Mesenchymal stem cell (in vitro differentiated cells and primary cell): Measurements from ENCODE around the gene SRPK2.

Source experiments
- DNase-seq: peaks from one replicate; pipeline ENCODE4 v3.0.0-alpha.2; 2013
- H2AFZ ChIP-seq: one replicate; pipeline ENCODE4 v1.6.1; 2013; ENCODE audit warnings: low read depth, mild to moderate bottlenecking, control low read depth, inconsistent platforms, low read length, moderate library complexity
- H2AK5ac ChIP-seq: 2 replicates; pipeline ENCODE4 v1.6.1; 2013; ENCODE audit warnings: low read length, moderate library complexity, mild to moderate bottlenecking, inconsistent platforms; ENCODE audit not compliant: severe bottlenecking
- H2BK120ac ChIP-seq: one replicate; pipeline ENCODE4 v1.6.1; 2013; ENCODE audit warnings: low read depth, mild to moderate bottlenecking, inconsistent platforms, low read length, moderate library complexity
- H2BK12ac ChIP-seq, 2 experiments: one replicate each; pipeline ENCODE4 v1.6.1; 2013; ENCODE audit warnings: inconsistent platforms in 2 of 2, low read length in 2 of 2, mild to moderate bottlenecking in 2 of 2, moderate library complexity in 2 of 2, control low read depth in 1 of 2
- H2BK15ac ChIP-seq: one replicate; pipeline ENCODE4 v1.6.1; 2013; ENCODE audit warnings: mild to moderate bottlenecking, low read depth, inconsistent platforms; ENCODE audit not compliant: poor library complexity, severe bottlenecking
- H2BK5ac ChIP-seq: 2 replicates; pipeline ENCODE4 v1.6.1; 2013; ENCODE audit warnings: low read depth, mild to moderate bottlenecking, low read length, control low read depth, inconsistent platforms; ENCODE audit not compliant: poor library complexity, severe bottlenecking
- H3K14ac ChIP-seq, 2 experiments: one replicate each; pipeline ENCODE4 v1.6.1; 2013; ENCODE audit warnings: inconsistent platforms in 2 of 2, low read length in 2 of 2, control low read depth in 1 of 2, mild to moderate bottlenecking in 1 of 2, moderate library complexity in 1 of 2
- H3K18ac ChIP-seq, 2 experiments: one replicate each; pipeline ENCODE4 v1.6.1; 2013; ENCODE audit warnings: inconsistent platforms in 2 of 2, low read length in 2 of 2, control low read depth in 1 of 2, low read depth in 1 of 2, mild to moderate bottlenecking in 1 of 2
- H3K23ac ChIP-seq, 2 experiments: one replicate each; pipeline ENCODE4 v1.6.1; 2013; ENCODE audit warnings: inconsistent platforms in 2 of 2, low read length in 2 of 2, mild to moderate bottlenecking in 2 of 2, moderate library complexity in 2 of 2, control low read depth in 1 of 2
- H3K27ac ChIP-seq: 2 replicates; pipeline ENCODE4 v1.5.1; 2013; ENCODE audit warnings: mild to moderate bottlenecking, moderate library complexity, low read length, control low read depth, inconsistent platforms; ENCODE audit not compliant: poor library complexity, severe bottlenecking
- H3K27me3 ChIP-seq, 2 experiments: 2 replicates each; pipeline versions ENCODE4 v1.6.1 to v1.7.0; 2013; ENCODE audit warnings: low read length in 2 of 2, mild to moderate bottlenecking in 2 of 2, moderate library complexity in 2 of 2, control low read depth in 1 of 2, inconsistent platforms in 1 of 2; ENCODE audit not compliant: control insufficient read depth in 1 of 2, insufficient read depth in 1 of 2
- H3K36me3 ChIP-seq, 2 experiments: 2 replicates each; pipeline versions ENCODE4 v1.6.1 to v1.7.0; 2013; ENCODE audit warnings: low read length in 2 of 2, control low read depth in 1 of 2, inconsistent platforms in 1 of 2, low read depth in 1 of 2, mild to moderate bottlenecking in 1 of 2; ENCODE audit not compliant: insufficient read depth in 2 of 2, control insufficient read depth in 1 of 2
- H3K4ac ChIP-seq, 2 experiments: one replicate each; pipeline ENCODE4 v1.6.1; 2013; ENCODE audit warnings: inconsistent platforms in 2 of 2, low read length in 2 of 2, mild to moderate bottlenecking in 2 of 2, moderate library complexity in 2 of 2, control low read depth in 1 of 2, low read depth in 1 of 2
- H3K4me1 ChIP-seq: 2 replicates; pipeline ENCODE4 v1.6.1; 2013; ENCODE audit warnings: low read depth, low read length, control low read depth; ENCODE audit not compliant: control insufficient read depth, insufficient read depth
- H3K4me2 ChIP-seq: 2 replicates; pipeline ENCODE4 v1.6.1; 2013; ENCODE audit warnings: low read length, mild to moderate bottlenecking, inconsistent platforms; ENCODE audit not compliant: poor library complexity, severe bottlenecking
- H3K4me3 ChIP-seq, 2 experiments: 2 replicates each; pipeline versions ENCODE4 v1.5.1 to v1.7.0; 2013; ENCODE audit warnings: low read length in 2 of 2, mild to moderate bottlenecking in 2 of 2, control low read depth in 1 of 2, low read depth in 1 of 2; ENCODE audit not compliant: insufficient read depth in 1 of 2
- H3K79me1 ChIP-seq: replicated peaks from 2 replicates; pipeline ENCODE4 v1.6.1; 2013; ENCODE audit warnings: mild to moderate bottlenecking, control low read depth, low read length, inconsistent platforms; ENCODE audit not compliant: poor library complexity, severe bottlenecking
- H3K9ac ChIP-seq: 2 replicates; pipeline ENCODE4 v1.7.0; 2013; ENCODE audit warnings: mild to moderate bottlenecking, low read length, moderate library complexity
- H3K9me3 ChIP-seq: 2 replicates; pipeline ENCODE4 v1.7.0; 2013; ENCODE audit warnings: mild to moderate bottlenecking, low read length; ENCODE audit not compliant: control insufficient read depth
- H4K8ac ChIP-seq: one replicate; pipeline ENCODE4 v1.6.1; 2013; ENCODE audit warnings: inconsistent platforms, mild to moderate bottlenecking, low read length, moderate library complexity
- H4K91ac ChIP-seq: one replicate; pipeline ENCODE4 v1.6.1; 2013; ENCODE audit warnings: mild to moderate bottlenecking, low read length, inconsistent platforms
- WGBS: methylation state at CpG from one replicate; pipeline ENCODE4 v1.1.7; 2013; ENCODE audit warnings: mixed read lengths; 5-methylcytosine and 5-hydroxymethylcytosine counted together

Gene SRPK2

DNA sequence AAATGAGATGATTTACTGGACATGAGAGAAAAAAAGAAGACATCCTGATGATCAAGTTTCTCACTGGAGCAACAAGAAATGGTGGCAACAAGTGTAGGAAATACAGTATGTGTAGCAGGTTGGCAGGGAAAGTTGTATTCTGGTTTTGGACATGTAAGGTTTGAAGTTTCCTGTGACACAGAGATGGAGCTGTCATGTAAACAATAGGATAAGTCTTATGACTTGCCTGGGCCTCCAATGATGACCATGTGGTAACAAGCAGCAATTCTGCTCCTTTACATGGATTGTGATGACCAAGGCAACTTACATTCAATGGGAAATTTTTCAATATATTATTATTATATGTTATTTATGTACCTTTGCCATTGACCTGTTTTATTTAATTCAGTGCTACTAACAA, 249.3 kb downstream of the SRPK2 start:
- no peaks in the 10 kb centered on the region for H3K9me3 ChIP-seq
- H3K27ac ChIP-seq, result no peak overlapping the region
- peaks cover 17 to 71% of the 10 kb centered on the region in 2 experiments for H3K36me3 ChIP-seq
- no peak overlapping the region for H3K4me3 ChIP-seq
- H3K4me1 ChIP-seq, result peaks cover 2% of the 10 kb centered on the region
- no peak overlapping the region for H3K18ac ChIP-seq
- H3K9ac ChIP-seq, result no peak overlapping the region
- no peak overlapping the region for H2AK5ac ChIP-seq
- H3K79me1 ChIP-seq, result peaks cover 41% of the 10 kb centered on the region
- no peak overlapping the region for H2BK120ac ChIP-seq
- no peak overlapping the region for H3K4ac ChIP-seq
- H3K4me2 ChIP-seq, result no peak overlapping the region
- no peak overlapping the region for H3K23ac ChIP-seq
- no peak overlapping the region for H4K91ac ChIP-seq
- no peak overlapping the region for H2BK5ac ChIP-seq
- DNase-seq, result no peak
- H3K27me3 ChIP-seq, result no peaks in the 10 kb centered on the region
- no peak overlapping the region for H2BK15ac ChIP-seq
- H2AFZ ChIP-seq, result no peak overlapping the region
- H2BK12ac ChIP-seq, result no peak overlapping the region
- no peak overlapping the region for H3K14ac ChIP-seq
- no peak overlapping the region for H4K8ac ChIP-seq

DNA sequence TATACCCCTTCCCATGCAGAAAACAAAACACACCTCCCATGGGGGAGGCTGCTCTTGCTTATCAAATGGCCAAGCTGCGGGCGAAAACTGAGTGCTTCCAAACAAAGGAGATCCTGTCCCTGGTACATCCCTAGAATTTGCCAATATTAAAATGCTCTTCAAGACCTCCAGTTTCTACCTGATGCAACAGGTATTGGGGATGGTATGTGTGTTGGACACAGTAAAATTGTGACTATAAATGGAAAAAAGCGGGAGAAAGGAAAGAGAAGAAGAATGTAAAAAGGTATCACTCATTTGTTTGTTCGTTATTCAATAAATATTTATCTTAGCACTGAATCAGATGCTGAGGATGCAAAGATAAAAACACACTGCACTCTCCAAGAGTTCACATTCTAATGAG, 250.8 kb downstream of the SRPK2 start:
- Histone ChIP-seq H3K9ac (no peak overlapping the region), H2BK120ac (no peak overlapping the region), H3K4me2 (no peak overlapping the region), H2BK15ac (no peak overlapping the region), H3K14ac (no peak overlapping the region), H3K9me3 (no peaks in the 10 kb centered on the region), H3K79me1 (peaks cover 47% of the 10 kb centered on the region), H3K23ac (no peak overlapping the region), H4K8ac (no peak overlapping the region), H3K27me3 (no peaks in the 10 kb centered on the region), H2BK5ac (no peak overlapping the region), H3K18ac (no peak overlapping the region), H3K36me3 (peaks cover 22 to 70% of the 10 kb centered on the region in 2 experiments), H2AFZ (no peak overlapping the region), H3K4me3 (no peak overlapping the region), H3K4ac (no peak overlapping the region), H3K27ac (no peak overlapping the region), H4K91ac (no peak overlapping the region), H2AK5ac (no peak overlapping the region), H2BK12ac (no peak overlapping the region), H3K4me1 (peaks cover 2% of the 10 kb centered on the region)
- 100% methylated on average over 3 of the region's 4 CpGs for WGBS
- no peak for DNase-seq

DNA sequence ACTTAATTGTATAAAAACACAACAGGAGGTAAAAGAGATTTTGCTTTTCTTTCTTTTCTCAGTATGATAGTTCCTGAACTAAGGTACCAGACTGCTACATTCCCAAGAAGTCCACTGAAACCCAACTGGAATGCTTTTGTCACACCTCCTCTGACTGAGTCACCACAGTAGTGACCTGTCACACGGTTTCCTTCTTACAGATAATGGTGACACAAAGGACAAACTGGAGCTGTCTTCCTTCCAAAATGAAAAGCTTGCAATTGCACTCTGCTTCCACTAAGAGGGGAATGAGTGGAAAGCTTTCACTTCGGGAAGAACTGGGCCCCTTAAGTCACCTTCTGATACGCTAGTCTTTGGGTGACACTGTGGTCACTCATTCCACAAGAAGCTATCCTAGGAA, 252.5 kb downstream of the SRPK2 start:
- Histone ChIP-seq H2BK15ac (no peak overlapping the region), H2BK120ac (no peak overlapping the region), H3K18ac (no peak overlapping the region), H2AK5ac (no peak overlapping the region), H3K9ac (no peak overlapping the region), H3K27ac (no peak overlapping the region), H3K9me3 (no peaks in the 10 kb centered on the region), H2AFZ (no peak overlapping the region), H3K4me1 (peaks cover 7% of the 10 kb centered on the region), H3K23ac (no peak overlapping the region), H3K36me3 (peaks cover 29 to 66% of the 10 kb centered on the region in 2 experiments), H3K14ac (no peak overlapping the region), H2BK12ac (no peak overlapping the region), H4K91ac (no peak overlapping the region), H3K27me3 (no peaks in the 10 kb centered on the region), H3K79me1 (peaks cover 56% of the 10 kb centered on the region), H3K4me2 (no peak overlapping the region), H4K8ac (no peak overlapping the region), H3K4ac (no peak overlapping the region), H3K4me3 (no peak overlapping the region), H2BK5ac (no peak overlapping the region)
- peak; percentile 30 for DNase-seq
- WGBS, result 74% methylated on average over 3 of the region's 3 CpGs

DNA sequence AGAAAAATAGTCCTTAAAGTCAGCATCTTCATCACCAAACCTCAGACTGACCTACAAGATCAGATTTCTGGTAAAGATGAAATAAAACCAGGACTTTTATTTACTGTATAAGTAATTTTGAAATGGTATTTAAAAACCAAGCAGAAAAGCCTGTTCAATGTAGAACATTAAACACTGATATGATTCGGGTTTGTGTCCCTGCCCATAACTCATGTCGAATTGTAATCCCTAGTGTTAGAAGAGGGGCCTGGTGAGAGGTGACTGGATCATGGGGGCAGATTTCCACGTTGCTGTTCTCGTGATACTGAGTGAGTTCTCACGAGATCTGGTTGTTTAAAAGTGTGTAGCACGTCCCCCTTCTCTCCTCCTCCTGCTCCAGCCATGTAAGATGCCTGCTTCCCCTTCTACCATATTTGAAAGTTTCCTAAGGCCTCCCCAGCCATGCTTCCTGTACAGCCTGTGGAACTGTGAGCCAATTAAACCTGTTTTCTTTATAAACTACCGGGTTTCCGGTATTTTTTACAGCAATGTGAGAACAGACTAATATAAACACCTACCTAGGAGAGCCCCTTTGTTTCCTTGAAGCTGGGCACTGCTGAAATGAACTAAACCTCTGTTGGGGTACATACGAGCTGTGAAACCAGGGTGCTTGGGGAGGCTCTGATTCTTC, 254.6 kb downstream of the SRPK2 start:
- Histone ChIP-seq H3K79me1 (peaks cover 60% of the 10 kb centered on the region), H3K4me2 (no peak overlapping the region), H2BK120ac (no peak overlapping the region), H3K27me3 (no peaks in the 10 kb centered on the region), H3K36me3 (peaks cover 31 to 60% of the 10 kb centered on the region in 2 experiments), H3K18ac (no peak overlapping the region), H3K23ac (no peak overlapping the region), H3K4me1 (peaks cover 7% of the 10 kb centered on the region), H3K27ac (no peak overlapping the region), H2AFZ (no peak overlapping the region), H3K9ac (no peak overlapping the region), H2BK5ac (no peak overlapping the region), H4K8ac (no peak overlapping the region), H3K4me3 (no peak overlapping the region), H2AK5ac (no peak overlapping the region), H2BK15ac (no peak overlapping the region), H3K14ac (no peak overlapping the region), H2BK12ac (no peak overlapping the region), H3K4ac (no peak overlapping the region), H3K9me3 (no peaks in the 10 kb centered on the region), H4K91ac (no peak overlapping the region)
- 97% methylated on average over 9 of the region's 9 CpGs for WGBS
- no peak for DNase-seq
